Endothelial cell of umbilical vein (primary cell): ENCODE data around the gene SYNPO2L. TPM values are rescaled to one million over a fixed set of nuclear protein-coding genes. Genes with fewer than 3 reads are reported as not detected.
"Not testable (repeated sequence)": the region's sequence is repeated elsewhere in the genome, so short reads cannot be mapped to it uniquely, and the experiment has no call there.

Experiments
- BruUV-seq: library from RNA; stranded (reverse); fragments of 400-500 nt; replicated peaks from 2 replicates; lab custom pipeline; 2021; lab: Mats Ljungman, UMichigan
- CTCF ChIA-PET: fragments of 300-600, 350-600 bp; sonication (Branson Sonifier 250); formaldehyde crosslinking; loops from one replicate; lab custom pipeline; 2021; ENCODE audit warnings: antibody characterized with exemption, inconsistent platforms; lab: Charles Lee
- POLR2A ChIA-PET: fragments of 300-600, 350-600 bp; sonication (Branson Sonifier 250); formaldehyde crosslinking; loops from one replicate; lab custom pipeline; 2021; ENCODE audit warnings: antibody characterized with exemption, inconsistent platforms; lab: Charles Lee
- DNase-seq: peaks from one replicate; pipeline ENCODE4 v3.0.0-alpha.2; 2011; ENCODE audit warnings: low read depth, low spot score
- FAIRE-seq: peaks from 2 replicates; lab custom pipeline; 2011; peaks lifted over from hg19 to GRCh38; lab: Jason Lieb, UNC
- H2AFZ ChIP-seq: 2 replicates; pipeline ENCODE4 v1.6.0; 2012; ENCODE audit warnings: low read depth, low read length, control low read depth, inconsistent platforms
- H3K27ac ChIP-seq: 2 replicates; pipeline ENCODE4 v1.5.1; 2011; ENCODE audit warnings: low read depth, mild to moderate bottlenecking, control low read depth, low read length, moderate library complexity; ENCODE audit not compliant: insufficient read depth
- H3K27me3 ChIP-seq, 2 experiments: 2 replicates each; pipeline versions ENCODE4 v1.6.0 to v1.6.1; 2011; ENCODE audit warnings: low read length in 2 of 2, mixed read lengths in 1 of 2; ENCODE audit not compliant: control insufficient read depth in 2 of 2, insufficient read depth in 2 of 2
- H3K36me3 ChIP-seq, 2 experiments: 2 replicates in 1 of 2; 3 replicates in 1 of 2; pipeline ENCODE4 v1.5.1; 2011; ENCODE audit warnings: low read length in 2 of 2, mild to moderate bottlenecking in 1 of 2, moderate library complexity in 1 of 2; ENCODE audit not compliant: control insufficient read depth in 2 of 2, insufficient read depth in 2 of 2; ENCODE audit errors: extremely low read depth in 1 of 2
- H3K4me1 ChIP-seq: 3 replicates; pipeline ENCODE4 v1.5.1; 2011; ENCODE audit warnings: mild to moderate bottlenecking, low read length; ENCODE audit not compliant: control insufficient read depth, insufficient read depth; ENCODE audit errors: extremely low read depth
- H3K4me2 ChIP-seq: 2 replicates; pipeline ENCODE4 v1.6.1; 2011; ENCODE audit warnings: low read length, control low read depth, mixed read lengths; ENCODE audit not compliant: insufficient read depth
- H3K4me3 ChIP-seq, 3 experiments: fragments of 200-600 bp in 1 of 3; sonication (generic), shearing (Covaris generic) in 1 of 3; replicated peaks in 1 of 3; 2 replicates each; pipeline ENCODE4 v1.5.1; 2011 to 2016; ENCODE audit warnings: control low read depth in 3 of 3, low read length in 3 of 3, mild to moderate bottlenecking in 2 of 3, inconsistent platforms in 1 of 3, low read depth in 1 of 3, moderate library complexity in 1 of 3; ENCODE audit not compliant: insufficient read depth in 1 of 3
- H3K79me2 ChIP-seq: 2 replicates; pipeline ENCODE4 v1.6.0; 2012; ENCODE audit warnings: low read length, inconsistent platforms; ENCODE audit not compliant: control insufficient read depth, insufficient read depth
- H3K9ac ChIP-seq: replicated peaks from 2 replicates; pipeline ENCODE3; 2011; ENCODE audit warnings: low read length, control low read depth; ENCODE audit not compliant: insufficient read depth; ENCODE audit errors: extremely low read depth
- H3K9me1 ChIP-seq: replicated peaks from 3 replicates; pipeline ENCODE4 v1.6.0; 2011; ENCODE audit warnings: mild to moderate bottlenecking, low read length; ENCODE audit not compliant: control insufficient read depth, insufficient read depth; ENCODE audit errors: extremely low read depth
- H3K9me3 ChIP-seq: replicated peaks from 2 replicates; pipeline ENCODE4 v1.5.1; 2012; ENCODE audit warnings: low read length, inconsistent platforms; ENCODE audit not compliant: control insufficient read depth, insufficient read depth
- H4K20me1 ChIP-seq: replicated peaks from 2 replicates; pipeline ENCODE3; 2011; ENCODE audit warnings: mild to moderate bottlenecking, low read length; ENCODE audit not compliant: control insufficient read depth, insufficient read depth; ENCODE audit errors: extremely low read depth
- dilution Hi-C: fragments of 300-500 bp; cut with MboI; formaldehyde crosslinking; loops from one replicate; pipeline ENCODE4 v1.15.0; 2019; ENCODE audit warnings: low sequenced_read_pairs; ENCODE audit not compliant: extremely low pct_ligation_motif_present
- intact Hi-C: fragments of 100-400 bp; cut with micrococcal nuclease; formaldehyde crosslinking; loops from one replicate; pipeline ENCODE4 v1.10.0; 2022
- polyA plus RNA-seq, 4 experiments: library from polyadenylated mRNA; depleted of rRNA in 3 of 4; stranded (reverse) in 3 of 4; unstranded in 1 of 4; fragments of >200 nt; gene quantifications; 2 replicates each; pipeline versions ENCODE4 v1.2.1 to v1.2.3, GENCODE V29; 2011 to 2012; ENCODE audit warnings: missing spikeins in 1 of 4
- total RNA-seq: library from RNA; stranded (reverse); gene quantifications from 2 replicates; pipeline ENCODE4 v1.2.3, GENCODE V29; 2021

SYNPO2L gene
- total and polyA plus RNA-seq, 2 donors (not counting 3 experiments of a cell fraction or from before 2014, with no cell fraction given), result not detected

DNA sequence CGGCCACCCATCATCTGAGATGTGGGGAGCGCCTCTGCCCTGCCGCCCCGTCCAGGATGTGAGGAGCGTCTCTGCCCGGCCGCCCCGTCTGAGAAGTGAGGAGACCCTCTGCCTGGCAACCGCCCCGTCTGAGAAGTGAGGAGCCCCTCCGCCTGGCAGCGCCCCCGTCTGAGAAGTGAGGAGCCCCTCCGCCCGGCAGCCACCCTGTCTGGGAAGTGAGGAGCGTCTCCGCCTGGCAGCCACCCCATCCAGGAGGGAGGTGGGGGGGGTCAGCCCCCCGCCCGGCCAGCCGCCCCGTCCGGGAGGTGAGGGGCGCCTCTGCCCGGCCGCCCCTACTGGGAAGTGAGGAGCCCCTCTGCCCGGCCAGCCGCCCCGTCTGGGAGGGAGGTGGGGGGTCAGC, 33.8 kb upstream of the SYNPO2L start:
- POLR2A ChIA-PET, H3K4me2 ChIP-seq, H3K79me2 ChIP-seq, CTCF ChIA-PET, DNase-seq, intact Hi-C loops, BruUV-seq, dilution Hi-C loops, H3K27me3 ChIP-seq, H3K9me1 ChIP-seq, H3K27ac ChIP-seq, H2AFZ ChIP-seq, H3K9me3 ChIP-seq, H3K36me3 ChIP-seq, H3K9ac ChIP-seq, H4K20me1 ChIP-seq, H3K4me3 ChIP-seq, FAIRE-seq, H3K4me1 ChIP-seq: not testable (repeated sequence)

DNA sequence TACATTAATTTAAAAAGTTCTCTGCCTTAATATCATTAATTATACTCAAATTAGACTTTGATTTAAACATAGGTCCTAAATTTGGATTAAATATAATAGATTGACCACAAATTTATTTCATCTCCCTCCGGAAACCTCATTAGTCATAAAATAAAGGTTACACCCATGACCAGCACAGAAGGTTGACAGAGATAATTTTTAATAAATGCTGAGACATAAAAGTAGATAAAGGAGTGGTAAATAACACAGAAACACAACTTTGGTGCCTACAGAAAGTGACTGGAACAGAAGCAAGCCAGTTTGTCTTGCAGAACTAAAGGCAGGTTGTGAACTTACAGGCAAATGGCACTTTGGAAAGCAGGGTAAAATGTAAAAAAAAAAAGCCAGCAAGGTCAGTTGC, 31.8 kb upstream of the SYNPO2L start:
- H3K9ac ChIP-seq, H3K9me1 ChIP-seq, POLR2A ChIA-PET, H3K27ac ChIP-seq, intact Hi-C loops, H3K27me3 ChIP-seq, BruUV-seq, H4K20me1 ChIP-seq, H3K4me2 ChIP-seq, H2AFZ ChIP-seq, H3K36me3 ChIP-seq, CTCF ChIA-PET, DNase-seq, FAIRE-seq, H3K4me1 ChIP-seq, H3K79me2 ChIP-seq, H3K9me3 ChIP-seq, dilution Hi-C loops, H3K4me3 ChIP-seq: not testable (repeated sequence)

DNA sequence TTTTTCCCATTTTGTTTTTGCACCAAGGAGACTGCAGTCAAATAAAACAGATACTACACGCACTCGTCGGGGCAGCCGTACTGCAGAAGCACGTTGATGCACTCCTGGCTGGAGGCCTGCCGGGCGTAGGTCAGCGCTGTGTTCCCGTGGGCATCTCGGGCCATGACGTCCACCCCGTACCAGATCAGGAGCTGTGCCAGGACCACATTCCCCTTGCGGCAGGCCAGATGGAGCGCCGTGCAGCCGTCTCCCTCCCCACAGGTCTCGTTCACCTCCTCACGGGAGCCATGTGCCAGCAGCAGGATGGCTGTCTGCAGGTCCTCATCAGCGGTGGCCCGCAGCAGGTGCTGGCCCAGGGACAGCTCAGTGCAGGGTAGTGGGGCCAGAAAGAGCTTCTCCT, 18.7 kb upstream of the SYNPO2L start:
- H3K9ac ChIP-seq, FAIRE-seq, H3K4me3 ChIP-seq, H3K4me1 ChIP-seq, H3K36me3 ChIP-seq, H3K27ac ChIP-seq, intact Hi-C loops, H3K79me2 ChIP-seq, H3K4me2 ChIP-seq, POLR2A ChIA-PET, BruUV-seq, H3K9me1 ChIP-seq, dilution Hi-C loops, H3K9me3 ChIP-seq, CTCF ChIA-PET, H4K20me1 ChIP-seq, H3K27me3 ChIP-seq, DNase-seq, H2AFZ ChIP-seq: not testable (repeated sequence)

DNA sequence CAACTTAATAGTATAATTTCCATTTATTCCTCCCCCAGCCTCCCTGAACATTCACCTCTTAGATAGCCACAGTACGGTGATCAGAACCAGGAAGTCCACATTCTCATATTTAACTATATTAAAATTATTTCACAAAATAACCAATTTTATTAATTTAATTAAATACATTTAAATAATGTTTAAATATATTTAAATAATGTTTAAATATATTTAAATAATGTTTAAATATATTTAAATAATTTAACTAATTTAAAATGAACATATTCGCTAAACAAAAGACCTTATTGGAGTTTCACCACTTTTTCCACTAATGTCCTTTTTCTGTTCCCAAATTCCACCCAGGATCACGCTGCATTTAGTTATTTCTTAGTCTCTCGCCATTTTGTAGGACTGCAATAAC, 12.5 kb upstream of the SYNPO2L start:
- H3K79me2 ChIP-seq, H3K36me3 ChIP-seq, H3K9me3 ChIP-seq, H3K27ac ChIP-seq, DNase-seq, intact Hi-C loops, CTCF ChIA-PET, H3K9ac ChIP-seq, H3K4me2 ChIP-seq, H3K4me1 ChIP-seq, H4K20me1 ChIP-seq, H3K4me3 ChIP-seq, FAIRE-seq, dilution Hi-C loops, H2AFZ ChIP-seq, POLR2A ChIA-PET, BruUV-seq, H3K9me1 ChIP-seq, H3K27me3 ChIP-seq: not testable (repeated sequence)
